Activated T-helper 1 cell treated with Interleukin-2 at 50 U/mL for 16 hours (primary cell): ENCODE measurements around the gene FBXW8.

Source experiments
- DNase-seq: peaks from one replicate; pipeline ENCODE4 v3.0.0-alpha.2; 2020; ENCODE audit warnings: low read depth

FBXW8 gene

DNA sequence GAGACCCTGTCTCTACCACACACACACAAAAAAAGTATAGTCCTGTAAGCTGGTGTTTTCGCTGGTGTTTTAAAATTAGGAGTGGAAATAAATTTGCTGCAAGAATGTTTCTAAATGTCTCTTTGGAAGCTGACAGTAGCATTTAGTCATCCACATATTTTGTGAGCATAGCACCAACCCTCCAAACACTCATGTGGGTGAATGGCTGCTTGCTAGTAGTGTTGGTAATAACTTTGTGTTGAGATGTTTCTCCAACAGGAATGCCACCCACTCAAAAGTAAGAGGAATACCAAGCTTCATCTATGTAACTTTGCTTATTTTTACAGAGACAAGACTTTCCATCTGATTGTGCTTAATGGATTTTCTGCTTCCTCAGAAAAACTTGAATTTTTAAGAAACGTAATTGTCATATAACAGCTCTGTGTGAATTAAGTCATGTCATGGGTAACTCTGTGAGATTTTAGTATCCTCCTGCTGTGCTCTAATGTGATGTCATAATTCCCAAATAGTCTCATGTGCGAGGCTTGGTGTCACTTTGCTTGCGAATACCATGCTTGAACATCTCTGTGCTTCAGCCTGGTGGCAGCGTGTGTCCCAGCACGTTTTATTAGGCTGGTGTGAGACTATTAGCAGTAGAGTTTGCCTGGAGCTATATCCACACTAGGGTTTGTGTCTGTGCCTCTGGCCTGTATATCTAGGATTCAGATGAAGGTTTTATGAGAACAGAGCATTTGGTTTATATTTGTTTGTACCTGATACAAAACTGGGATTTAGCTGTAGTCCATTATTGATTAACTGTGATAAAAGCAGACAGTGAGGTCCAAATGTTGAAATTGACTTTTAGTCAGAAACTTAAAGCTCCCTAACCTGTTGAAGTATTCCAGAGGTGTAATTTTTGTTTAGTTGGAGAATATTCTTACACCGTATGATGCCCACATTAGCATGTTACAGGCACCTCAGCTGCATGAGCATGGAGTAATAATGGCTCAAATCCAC is 80.5 kb downstream of the FBXW8 start:
- no peak for DNase-seq

DNA sequence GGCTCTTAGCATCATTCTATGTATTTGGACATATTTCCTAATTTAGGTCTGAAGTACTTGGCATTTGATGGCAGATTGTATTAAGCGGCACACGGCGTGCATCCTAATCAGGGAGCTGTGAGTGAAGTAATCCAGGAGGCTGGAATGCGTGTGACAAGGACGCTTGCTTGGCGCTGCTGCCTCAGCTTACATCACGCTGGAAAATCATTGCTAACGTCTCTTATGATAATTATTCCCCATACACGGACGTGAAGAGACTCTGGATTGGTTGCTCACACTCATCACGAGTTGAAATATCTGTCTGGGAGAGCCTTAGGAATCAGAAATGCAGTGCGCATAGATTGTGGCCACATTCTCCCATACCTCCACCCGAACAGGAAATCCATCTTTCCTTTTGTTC is 85.3 kb downstream of the FBXW8 start:
- DNase-seq = no peak

DNA sequence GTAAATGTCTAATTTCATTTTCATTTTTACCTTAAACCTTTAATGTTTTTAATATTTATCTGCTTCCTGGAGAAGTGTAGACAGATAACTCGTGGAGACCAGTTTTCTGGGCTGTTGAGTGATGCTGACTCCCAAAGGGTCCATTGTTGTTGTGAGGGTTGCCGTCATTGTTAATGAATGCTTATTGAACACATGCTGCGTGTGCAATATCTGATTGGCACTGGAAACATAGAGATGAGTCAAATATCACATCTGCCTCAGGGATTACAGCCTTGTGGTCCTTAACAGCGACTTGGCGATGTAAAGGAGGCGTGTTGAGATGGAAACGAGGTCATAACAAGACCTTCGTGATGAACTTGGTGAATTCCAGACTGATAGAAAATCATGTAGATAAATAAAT is 85.9 kb downstream of the FBXW8 start:
- no peak for DNase-seq

DNA sequence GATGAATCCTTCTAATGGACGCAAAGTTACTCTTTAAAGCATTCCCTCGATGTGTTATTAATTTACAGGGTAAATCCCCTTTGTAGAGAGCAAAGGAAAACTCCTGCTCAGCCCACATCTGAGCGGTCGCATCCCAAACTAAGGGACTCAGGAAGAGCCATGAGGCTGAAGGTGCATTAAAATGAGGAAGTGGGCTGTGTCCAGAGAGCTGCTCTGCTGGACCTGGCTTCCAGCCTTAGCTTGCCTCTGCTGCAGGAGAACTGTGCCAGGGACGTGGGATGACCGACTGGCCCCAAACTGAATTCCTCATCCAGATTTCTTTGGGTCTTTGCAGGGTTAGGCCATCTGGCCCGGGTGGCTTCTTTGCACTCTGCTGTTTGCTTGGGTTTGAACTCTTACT is 88.3 kb downstream of the FBXW8 start:
- no peak for DNase-seq

DNA sequence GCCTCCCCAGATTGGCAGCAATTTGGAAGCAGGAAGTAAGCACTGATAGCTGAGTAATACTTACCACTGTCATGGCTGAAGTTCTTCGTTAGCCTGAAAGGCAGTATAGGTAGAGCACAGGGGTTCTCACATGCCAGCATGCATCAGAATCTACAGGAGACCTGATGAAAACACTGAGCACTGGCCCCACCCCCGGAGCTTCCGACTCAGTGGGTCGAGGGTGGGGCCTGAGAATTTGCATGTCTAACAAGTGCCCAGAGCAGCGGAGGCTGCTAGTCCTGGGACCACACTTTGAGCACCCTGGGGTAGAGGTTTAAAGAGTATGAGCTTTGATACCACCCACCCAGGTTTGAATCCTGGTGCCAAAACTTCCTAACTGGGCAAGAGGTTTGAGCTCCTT is 89.6 kb downstream of the FBXW8 start:
- DNase-seq = no peak

DNA sequence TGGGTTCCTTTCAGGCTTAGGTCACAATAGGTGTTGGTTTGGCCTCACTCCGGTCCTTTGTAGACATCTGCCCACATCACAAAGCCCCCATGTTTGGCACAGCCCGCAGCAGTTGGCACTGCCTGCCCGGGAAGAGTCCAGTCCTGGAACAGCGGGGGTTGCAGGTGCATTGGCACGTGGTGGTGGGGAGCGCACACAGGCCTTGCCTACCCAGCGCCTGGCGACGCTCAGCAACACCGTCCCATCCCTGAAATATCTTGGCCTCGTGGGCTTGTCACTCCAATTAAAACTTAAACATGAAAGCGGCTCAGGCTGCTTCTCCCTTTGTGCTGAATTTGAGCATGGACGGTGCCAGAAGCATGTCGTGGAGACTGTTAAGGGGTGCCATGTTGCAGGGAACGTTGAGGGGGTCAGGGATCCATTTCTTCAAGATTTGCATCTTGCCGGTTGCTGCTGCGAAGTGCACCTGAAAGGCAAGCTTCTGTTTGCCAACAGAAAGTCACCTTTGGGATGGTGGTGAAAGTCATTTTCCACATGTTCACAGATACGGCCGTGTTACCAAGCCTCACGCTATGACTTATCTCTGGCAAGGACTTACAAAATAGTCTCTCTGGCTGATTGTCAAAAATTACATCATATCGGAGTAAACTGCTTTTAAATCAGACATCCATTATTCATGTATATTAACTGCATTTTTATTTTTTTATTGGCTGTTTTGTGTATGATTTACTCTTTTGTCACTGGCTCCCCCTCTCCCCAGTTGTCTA is 91.5 kb downstream of the FBXW8 start:
- no peak for DNase-seq

DNA sequence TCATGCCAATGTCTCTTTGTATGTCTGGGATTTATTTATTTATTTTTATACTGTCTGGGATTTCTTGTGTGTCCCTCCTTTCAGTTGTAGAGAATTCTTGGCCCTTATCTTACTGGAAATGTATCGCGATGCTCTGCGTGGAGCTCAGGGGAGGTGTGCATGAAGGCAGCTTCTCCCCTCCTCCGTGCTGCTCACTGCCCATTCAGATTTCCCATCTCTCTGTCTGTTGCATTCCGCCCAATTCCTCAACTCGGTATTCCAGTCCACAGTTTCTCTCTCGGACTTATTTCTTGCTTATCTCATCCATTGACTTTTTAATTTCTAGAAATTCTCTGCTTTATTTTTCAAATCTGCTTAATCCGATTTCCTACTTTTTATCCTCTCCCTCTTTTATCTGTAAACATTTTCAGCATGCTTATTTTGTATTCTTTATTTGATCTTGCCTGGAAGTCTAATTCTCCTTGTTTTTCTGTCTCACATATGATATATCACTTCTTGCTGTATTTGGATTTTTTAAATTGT is 93.2 kb downstream of the FBXW8 start:
- DNase-seq = no peak

DNA sequence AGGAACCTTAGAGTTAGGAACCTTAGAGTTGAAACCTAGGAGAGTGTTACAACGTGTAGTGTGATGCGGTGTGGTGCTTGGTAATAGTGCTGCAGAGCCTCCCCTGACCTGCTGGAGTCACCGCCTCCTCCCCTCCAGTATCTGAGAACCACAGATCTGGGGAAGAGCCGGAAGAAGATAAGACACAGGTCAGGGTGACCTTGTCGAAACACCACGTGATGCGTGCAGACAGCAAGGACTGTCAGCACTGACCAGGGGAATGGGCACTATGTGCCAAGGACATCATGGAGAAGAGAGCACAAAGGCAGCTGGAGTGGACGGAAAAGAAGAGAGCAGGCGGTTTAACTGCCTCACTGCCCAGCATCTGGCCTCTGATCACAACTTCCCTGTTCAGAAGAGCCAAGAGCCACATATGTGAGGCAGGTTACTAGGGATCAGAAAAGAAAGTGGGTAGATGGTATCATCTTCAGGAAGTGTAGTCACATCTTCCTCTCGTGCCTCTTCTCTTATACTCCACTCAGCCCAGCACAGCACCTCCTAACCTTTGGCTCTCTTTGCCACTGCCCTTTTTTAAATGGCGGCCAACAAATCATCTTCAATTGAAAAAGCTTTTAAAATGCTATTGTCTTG is 94.8 kb downstream of the FBXW8 start:
- DNase-seq = no peak

DNA sequence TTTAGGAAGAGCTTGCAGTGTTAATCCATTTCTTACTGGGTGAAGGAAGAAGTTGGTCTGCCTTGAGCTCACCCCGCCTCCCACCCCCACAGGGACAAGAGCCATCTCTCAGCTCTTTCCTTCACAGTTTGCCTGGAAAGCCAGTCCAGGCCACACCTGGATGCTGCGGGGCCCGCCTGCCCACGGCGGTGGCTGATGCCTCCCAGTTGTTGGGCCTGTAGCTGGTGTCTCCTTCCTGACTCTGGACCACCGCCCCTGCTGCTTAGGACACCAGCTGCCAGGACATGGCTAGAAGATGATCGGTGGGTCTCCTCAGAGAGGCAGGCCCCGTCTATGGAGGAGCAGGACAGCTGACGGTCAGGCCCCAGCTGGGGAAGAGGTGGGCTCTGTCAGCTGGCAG is 95.6 kb downstream of the FBXW8 start:
- DNase-seq = no peak

DNA sequence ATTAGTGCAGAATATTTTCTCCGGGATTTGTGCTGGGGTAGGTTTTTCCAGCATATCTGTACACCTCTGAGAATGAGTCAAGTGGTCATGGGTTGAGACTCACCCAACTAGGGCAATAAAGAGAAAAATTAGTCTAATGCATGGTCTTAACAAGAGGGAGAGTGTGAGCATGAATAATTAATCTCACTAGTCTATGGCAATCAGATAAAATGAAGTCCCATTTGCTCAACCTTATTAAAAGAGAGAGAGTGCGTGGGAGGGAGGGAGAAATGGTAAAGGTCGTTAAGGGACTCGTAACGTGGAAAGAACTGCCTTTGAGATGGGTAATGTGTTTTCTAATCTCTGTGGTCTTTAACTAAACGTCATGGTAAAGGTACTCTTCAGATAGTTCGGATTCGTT is 96.8 kb downstream of the FBXW8 start:
- DNase-seq = no peak

DNA sequence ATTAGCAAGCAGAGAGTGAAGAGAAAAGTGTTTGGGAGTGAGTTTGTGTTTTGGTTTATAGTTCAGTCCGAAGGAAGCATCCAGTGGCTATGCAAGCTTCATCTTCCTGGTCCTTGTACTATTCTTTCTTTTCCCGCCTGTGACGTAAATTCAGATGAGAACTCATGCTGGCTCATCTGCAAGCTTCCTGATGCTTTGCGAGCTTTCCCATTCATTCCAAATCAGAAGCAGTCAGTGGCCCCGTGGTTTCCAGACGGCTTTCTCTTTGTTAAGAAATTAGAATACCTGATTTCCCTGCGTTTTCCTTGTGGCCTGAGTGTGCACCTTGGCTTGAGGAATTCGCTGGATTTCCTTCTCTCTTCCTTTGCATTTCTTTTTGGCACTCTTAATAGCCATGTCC is 99.0 kb downstream of the FBXW8 start:
- no peak for DNase-seq

DNA sequence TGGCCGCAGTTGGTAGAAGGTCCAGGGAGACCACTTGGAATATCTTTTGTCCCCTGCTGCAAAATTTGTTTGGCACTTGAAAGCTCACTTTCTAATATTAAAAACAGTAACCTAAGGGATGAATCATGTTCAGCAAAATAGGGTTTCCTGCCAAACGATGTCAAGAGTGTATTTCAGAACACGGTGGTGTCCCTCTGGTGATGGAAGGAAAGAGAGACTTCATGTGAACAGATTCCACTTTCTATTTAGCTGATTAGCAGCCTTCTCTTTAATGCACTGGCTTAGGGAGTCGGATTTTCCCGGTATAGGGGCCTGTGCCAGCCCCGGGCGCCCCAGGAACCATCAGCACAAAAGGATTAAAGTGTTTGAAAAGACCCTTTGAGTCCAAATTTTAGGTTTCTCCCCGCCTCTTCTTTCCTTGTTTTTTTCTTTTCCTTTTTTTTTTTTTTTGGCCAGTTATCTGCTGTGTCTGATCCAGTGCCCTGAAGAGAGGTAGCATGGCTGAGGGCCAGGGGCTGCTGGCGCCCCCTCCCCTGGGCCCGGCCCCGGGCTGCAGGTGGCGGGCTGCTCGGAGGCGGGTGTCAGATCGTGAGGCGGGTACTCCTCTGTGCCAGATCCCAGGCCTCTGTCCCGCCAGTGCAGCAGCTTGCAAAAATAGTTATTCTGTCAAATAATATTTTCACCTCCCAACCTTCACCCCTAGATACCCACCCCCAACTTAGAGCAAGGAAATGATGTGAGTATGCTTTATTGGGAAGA is 100.1 kb downstream of the FBXW8 start:
- no peak for DNase-seq

DNA sequence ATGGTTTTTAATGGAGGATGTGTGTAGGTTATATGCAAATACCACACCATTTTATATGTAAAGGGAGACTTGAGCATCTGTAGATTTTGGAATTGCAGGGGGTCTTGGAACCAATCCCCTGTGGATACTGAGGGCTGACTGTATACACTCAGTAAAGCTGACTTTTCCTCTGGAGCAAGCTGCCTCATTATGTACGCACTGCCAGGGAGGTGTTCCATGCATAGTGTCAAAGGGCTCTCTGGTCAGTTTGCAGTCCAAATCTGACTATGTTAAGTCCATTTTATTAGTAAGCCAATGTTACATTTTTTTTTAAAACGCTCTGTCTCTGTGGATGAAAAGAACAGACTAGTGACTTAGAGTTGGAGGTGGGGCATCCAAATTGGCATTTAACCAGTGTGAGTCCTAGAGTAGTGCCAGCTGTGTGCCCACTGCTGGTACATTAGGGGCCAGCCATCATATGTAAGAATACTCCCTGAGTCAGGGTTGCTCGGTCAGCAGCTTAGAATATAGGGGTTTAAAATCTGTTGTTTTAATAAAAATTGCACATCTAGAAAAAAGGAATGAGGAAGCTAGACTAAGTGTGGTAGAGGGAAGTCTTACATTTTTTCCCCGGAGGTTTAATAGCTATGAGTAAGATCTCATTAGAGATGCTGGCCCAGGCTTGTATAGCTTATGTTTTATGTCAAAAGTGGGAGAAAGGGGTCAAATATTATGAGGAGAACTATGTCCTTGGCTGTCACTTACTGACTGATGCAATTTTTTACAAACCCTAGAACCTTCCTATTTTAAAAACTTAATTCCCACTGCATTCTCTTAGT is 101.4 kb downstream of the FBXW8 start:
- DNase-seq = no peak

DNA sequence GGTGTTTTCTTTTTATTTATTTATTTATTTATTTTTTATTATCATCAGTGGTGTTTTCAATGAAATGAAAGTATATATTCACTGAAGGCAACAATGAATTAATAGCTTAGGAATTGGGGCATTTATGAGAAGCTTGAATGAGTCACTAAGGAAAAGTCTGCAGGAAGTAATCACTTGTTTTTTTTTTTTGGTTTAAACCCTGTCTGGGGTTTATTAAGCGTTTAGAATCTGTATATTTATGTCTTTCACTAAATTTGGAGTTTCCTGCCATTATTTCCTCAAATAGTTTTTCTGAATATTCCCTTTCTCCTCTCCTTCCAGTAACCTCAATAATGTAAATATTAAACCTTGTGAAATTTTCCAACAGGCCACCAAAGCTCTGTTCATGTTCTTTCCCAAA is 103.0 kb downstream of the FBXW8 start:
- DNase-seq = no peak

DNA sequence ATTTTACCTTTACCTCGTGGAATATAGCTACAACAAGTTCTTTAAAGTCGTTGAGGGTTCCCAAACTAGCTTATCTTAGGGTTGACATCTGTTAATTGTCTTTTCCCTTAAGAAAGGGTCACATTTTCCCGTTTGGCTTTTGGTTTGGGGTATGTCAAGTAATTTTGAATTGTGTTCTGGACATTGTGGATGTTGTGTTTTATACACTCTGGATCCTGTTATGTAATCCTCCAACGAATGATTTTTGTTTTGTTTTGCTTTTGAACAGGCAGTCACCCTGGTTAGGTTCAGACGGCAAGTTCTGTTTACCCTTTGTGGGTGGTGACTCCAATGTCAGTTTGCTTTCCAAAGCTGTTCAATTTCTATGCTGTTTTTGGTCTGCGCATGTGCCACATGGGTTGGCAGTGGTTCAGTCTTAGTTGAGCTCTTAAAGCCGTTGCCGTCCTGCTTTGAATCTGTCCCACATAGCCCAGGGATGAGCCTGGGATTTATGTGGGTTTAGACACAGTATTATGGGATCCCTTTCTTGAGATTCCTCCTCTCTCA is 103.7 kb downstream of the FBXW8 start:
- DNase-seq = no peak

DNA sequence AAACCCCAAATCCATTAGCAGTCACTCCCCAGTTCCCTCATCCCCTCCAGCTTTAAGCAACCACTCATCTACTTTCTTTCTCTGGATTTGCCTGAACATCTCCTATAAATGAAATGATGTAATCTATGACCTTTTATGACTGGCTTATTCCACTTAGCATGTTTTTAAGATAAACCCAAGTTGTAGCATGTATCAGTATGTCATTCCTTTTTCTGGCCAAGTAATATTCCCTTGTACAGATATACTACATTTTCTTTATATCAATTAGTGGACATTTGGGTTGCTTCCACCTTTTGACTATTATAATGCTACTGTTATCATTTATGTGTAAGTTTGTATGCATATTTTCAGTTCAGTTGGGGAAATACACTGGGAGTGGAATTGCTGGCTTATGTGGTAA is 105.1 kb downstream of the FBXW8 start:
- DNase-seq = no peak

DNA sequence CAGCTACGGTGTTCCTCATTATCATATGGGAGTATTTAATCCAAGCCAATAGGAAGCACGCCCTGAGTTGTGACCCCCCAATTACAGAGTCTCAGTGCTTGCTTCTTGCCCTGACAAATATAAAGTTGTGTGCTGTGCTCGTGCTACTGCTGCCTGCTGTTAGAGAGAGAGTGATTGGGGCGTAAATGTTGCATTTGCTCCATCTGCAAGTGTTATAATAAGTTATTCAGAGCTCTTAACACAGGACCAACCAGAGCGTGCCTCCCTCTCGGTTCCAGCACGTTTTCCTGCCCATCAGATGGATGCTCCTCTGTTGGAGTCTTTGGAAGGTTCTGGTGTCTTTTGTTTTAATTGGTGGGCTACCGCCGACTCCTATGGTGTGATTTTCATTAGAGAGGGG is 107.1 kb downstream of the FBXW8 start:
- DNase-seq = no peak

DNA sequence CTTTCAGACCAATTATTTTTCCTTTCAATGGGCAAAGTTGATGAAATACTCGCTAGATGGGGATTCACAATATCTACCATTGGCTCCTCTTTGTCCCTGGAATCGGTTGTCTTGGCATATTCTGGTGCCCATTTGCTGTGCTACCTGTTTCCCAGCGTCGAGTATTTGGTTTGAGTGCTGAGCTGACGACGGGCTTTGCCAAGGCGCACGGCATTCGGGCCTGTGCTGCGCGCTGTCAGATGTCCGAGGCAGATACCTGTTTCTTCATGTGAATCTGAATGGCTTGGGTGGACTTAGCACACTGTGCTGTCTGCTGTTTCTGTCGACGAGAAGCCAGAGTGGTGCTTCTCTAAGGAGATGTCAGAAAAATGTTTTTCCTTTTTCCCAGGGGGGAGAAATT is 107.5 kb downstream of the FBXW8 start:
- DNase-seq = no peak

DNA sequence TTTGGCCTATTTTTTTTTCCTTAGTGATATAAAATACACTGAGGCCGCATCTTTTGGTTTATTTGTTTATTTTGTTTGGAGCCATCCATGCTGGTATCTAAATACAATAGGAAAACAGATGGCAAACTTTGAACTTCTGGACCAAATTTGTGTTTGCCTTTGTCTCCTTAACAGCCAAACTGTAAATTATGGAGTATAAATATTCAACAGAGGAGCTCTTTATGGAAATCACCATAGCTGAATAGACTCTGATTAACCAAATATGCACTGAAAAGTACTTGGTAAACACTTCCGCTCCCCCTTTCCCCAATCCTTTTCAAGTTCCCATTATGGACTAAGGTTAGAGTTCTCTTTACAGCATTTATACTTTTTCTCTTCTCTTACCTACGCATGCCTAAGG is 107.9 kb downstream of the FBXW8 start:
- DNase-seq = no peak

DNA sequence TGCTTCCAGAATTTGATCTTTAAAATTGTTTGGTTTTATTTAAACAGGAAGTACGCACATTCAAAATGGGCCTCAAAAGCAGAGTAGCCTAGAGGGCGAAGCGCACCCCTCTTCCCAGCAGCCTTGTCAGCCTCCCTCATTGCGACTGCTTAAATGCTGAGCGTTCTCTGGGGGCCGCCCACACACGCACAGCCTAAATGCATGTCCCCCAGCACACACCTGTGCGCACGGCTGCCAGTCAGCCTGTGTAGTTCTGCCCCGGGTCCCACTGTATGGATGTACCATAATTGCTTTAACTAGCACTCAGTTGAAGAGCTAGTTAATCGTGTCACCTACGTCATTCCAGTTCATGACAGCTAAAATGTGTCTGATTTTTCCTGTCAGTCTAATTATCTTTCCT is 109.1 kb downstream of the FBXW8 start:
- no peak for DNase-seq
